Ectodermal cell (in vitro differentiated cells): ENCODE measurements around the gene GCNT1.
"Not testable (repeated sequence)": the region's sequence is repeated elsewhere in the genome, so short reads cannot be mapped to it uniquely, and the experiment has no call there.

ENCODE experiments used
- H3K27ac ChIP-seq: 2 replicates; pipeline ENCODE4 v1.7.0; 2013; ENCODE audit warnings: mild to moderate bottlenecking, low read depth, low read length; ENCODE audit not compliant: insufficient read depth, poor library complexity, severe bottlenecking
- H3K27me3 ChIP-seq: 2 replicates; pipeline ENCODE4 v1.7.0; 2013; ENCODE audit warnings: mild to moderate bottlenecking, low read length; ENCODE audit not compliant: insufficient read depth, control insufficient read depth, poor library complexity, severe bottlenecking
- H3K36me3 ChIP-seq: one replicate; pipeline ENCODE4 v1.7.0; 2013; ENCODE audit warnings: low read length; ENCODE audit not compliant: control insufficient read depth, insufficient read depth
- H3K4me1 ChIP-seq: one replicate; pipeline ENCODE4 v1.7.0; 2013; ENCODE audit warnings: low read length; ENCODE audit not compliant: control insufficient read depth, insufficient read depth
- H3K4me3 ChIP-seq: 2 replicates; pipeline ENCODE4 v1.7.0; 2013; ENCODE audit warnings: low read depth, low read length, control low read depth; ENCODE audit not compliant: insufficient read depth
- H3K9me3 ChIP-seq: 2 replicates; pipeline ENCODE4 v1.7.0; 2013; ENCODE audit warnings: mild to moderate bottlenecking, low read length, moderate library complexity; ENCODE audit not compliant: control insufficient read depth
- WGBS, 2 experiments: methylation state at CpG; one replicate each; pipeline ENCODE4 v1.1.7; 2013; ENCODE audit warnings: missing lambda C conversion rate in 2 of 2; 5-methylcytosine and 5-hydroxymethylcytosine counted together

GCNT1 gene

GRCh38 chr9:76479337-76479736 is 20.4 kb downstream of the GCNT1 start:
- H3K4me1 ChIP-seq, H3K9me3 ChIP-seq, H3K27ac ChIP-seq, H3K4me3 ChIP-seq, H3K36me3 ChIP-seq, H3K27me3 ChIP-seq: not testable (repeated sequence)
- 90 to 94% methylated on average over 1 of the region's 2 CpGs for WGBS, 2 experiments

DNA sequence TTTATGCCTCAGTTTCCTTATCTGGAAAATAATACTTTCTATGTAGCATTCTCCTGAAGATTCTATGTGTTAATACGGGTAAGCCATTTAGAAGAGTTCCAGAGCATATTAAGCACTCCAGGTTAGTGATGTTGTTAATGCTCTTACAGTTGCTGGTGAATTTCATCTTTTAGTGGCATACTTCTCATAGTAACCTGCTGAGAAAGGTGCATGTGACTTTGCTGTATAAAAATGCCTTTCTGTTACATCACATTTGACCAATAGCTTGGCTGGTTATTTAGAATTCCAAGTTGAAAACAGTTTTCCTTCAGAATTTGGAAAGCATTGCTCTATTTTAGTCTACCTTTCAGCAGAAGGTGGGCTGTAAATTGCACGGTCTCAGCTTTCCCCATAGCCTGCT is 27.2 kb downstream of the GCNT1 start:
- no peaks in the 10 kb centered on the region for H3K36me3 ChIP-seq
- no peak overlapping the region for H3K4me3 ChIP-seq
- H3K27me3 ChIP-seq: no peaks in the 10 kb centered on the region
- no peaks in the 10 kb centered on the region for H3K4me1 ChIP-seq
- H3K27ac ChIP-seq: no peak overlapping the region
- no peaks in the 10 kb centered on the region for H3K9me3 ChIP-seq
- WGBS, 2 experiments: 96 to 100% methylated on average over 2 of the region's 2 CpGs

DNA sequence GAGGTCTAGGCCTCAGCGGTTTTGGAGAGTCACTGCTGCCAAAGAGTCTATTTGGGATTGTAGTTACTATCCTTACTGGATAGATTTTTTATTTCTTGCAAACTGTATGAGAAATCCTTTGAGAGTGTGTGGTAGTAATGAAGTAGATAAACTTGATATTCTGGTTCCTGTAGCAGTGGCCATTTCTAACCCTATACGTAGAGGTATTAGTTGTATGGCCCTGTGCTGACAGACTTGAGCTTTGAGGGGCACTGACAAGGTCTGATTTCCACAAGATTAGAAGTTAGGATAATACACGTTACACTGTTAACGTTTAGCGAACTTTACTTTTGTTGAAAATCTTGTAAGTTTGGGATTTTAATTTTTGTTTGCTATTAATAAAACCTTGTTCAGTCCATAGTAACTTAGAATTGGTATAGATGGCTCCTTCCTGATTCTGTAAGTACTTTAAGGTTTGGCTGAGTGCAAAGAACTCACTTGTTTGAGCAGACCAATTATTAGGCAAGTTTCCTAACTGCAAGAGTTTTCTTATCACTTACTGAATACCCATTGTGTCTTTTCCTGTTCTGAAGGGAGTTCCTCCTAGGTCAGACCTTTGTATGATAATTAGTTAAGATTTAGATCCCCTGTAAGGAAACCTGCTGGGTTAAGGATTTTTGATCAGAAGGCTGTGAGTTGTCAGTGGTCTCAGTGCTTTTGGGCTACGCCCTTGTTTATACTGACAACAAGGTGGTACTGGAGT is 31.4 kb downstream of the GCNT1 start:
- Histone ChIP-seq H3K36me3 (no peaks in the 10 kb centered on the region), H3K9me3 (no peaks in the 10 kb centered on the region), H3K27ac (no peak overlapping the region), H3K4me1 (no peaks in the 10 kb centered on the region), H3K27me3 (no peaks in the 10 kb centered on the region), H3K4me3 (no peak overlapping the region)
- 91 to 96% methylated on average over 5 to 6 of the region's 6 CpGs for WGBS, 2 experiments

- WGBS, 2 experiments: 87 to 100% methylated on average over 1 of the region's 1 CpG
- H3K4me3 ChIP-seq, H3K36me3 ChIP-seq: not testable (repeated sequence)
These were observed 32.1 kb downstream of the GCNT1 start for GRCh38 chr9:76491056-76491455.

GRCh38 chr9:76493496-76493895 is 34.5 kb downstream of the GCNT1 start:
- 67 to 86% methylated on average over 1 of the region's 1 CpG for WGBS, 2 experiments
- H3K4me3 ChIP-seq, H3K27ac ChIP-seq, H3K9me3 ChIP-seq, H3K36me3 ChIP-seq, H3K4me1 ChIP-seq, H3K27me3 ChIP-seq: not testable (repeated sequence)

More at GRCh38 chr9:76491056-76491455, 32.1 kb downstream of the GCNT1 start:
- not testable (repeated sequence) for H3K27me3 ChIP-seq, H3K4me1 ChIP-seq, H3K27ac ChIP-seq, H3K9me3 ChIP-seq

DNA sequence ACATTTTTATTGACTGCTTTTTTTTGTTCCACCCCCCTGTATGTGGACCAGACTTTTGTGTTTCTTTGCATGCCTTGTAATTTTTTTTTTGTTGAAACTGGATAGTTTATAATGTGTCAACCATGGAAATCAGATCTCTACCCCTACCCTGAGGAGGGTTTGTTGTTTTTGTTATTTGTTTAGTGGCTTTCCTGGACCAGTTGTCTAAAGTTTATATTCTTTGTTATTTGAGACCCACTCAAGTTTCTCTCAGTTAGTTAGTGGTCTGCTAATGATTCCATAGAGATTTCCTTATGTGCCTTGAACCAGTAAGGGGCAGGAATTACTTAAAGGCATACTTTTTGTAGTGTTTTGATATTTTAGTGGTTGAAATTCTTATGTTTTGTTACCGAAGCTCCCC is 41.1 kb downstream of the GCNT1 start:
- H3K9me3 ChIP-seq: no peaks in the 10 kb centered on the region
- whole genome bisulfite sequencing, 2 experiments: 95 to 96% methylated on average over 1 of the region's 1 CpG
- H3K27ac ChIP-seq: no peak overlapping the region
- no peak overlapping the region for H3K4me3 ChIP-seq
- H3K27me3 ChIP-seq: no peaks in the 10 kb centered on the region
- no peaks in the 10 kb centered on the region for H3K4me1 ChIP-seq
- no peaks in the 10 kb centered on the region for H3K36me3 ChIP-seq

DNA sequence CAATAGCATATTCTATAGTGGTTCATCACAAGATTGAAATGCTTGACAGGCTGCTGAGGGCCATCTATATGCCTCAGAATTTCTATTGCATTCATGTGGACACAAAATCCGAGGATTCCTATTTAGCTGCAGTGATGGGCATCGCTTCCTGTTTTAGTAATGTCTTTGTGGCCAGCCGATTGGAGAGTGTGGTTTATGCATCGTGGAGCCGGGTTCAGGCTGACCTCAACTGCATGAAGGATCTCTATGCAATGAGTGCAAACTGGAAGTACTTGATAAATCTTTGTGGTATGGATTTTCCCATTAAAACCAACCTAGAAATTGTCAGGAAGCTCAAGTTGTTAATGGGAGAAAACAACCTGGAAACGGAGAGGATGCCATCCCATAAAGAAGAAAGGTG is 43.8 kb downstream of the GCNT1 start:
- WGBS, 2 experiments: 97 to 98% methylated on average over 6 of the region's 6 CpGs
- Histone ChIP-seq H3K36me3 (no peaks in the 10 kb centered on the region), H3K27me3 (no peaks in the 10 kb centered on the region), H3K4me1 (no peaks in the 10 kb centered on the region), H3K4me3 (no peak overlapping the region), H3K27ac (no peak overlapping the region), H3K9me3 (no peaks in the 10 kb centered on the region)

- no peak overlapping the region for H3K4me3 ChIP-seq
- H3K36me3 ChIP-seq: no peaks in the 10 kb centered on the region
- WGBS, 2 experiments: 84 to 98% methylated on average over 1 of the region's 1 CpG
- no peak overlapping the region for H3K27ac ChIP-seq
- no peaks in the 10 kb centered on the region for H3K4me1 ChIP-seq
- H3K9me3 ChIP-seq: no peaks in the 10 kb centered on the region
- H3K27me3 ChIP-seq: no peaks in the 10 kb centered on the region
These were observed 51.1 kb downstream of the GCNT1 start for GRCh38 chr9:76510041-76510440.

GRCh38 chr9:76510446-76510845 is 51.5 kb downstream of the GCNT1 start:
- Histone ChIP-seq H3K4me1 (no peaks in the 10 kb centered on the region), H3K27me3 (no peaks in the 10 kb centered on the region), H3K4me3 (no peak overlapping the region), H3K9me3 (no peaks in the 10 kb centered on the region), H3K27ac (no peak overlapping the region), H3K36me3 (no peaks in the 10 kb centered on the region)
- WGBS, 2 experiments: 88 to 98% methylated on average over 2 of the region's 2 CpGs

GRCh38 chr9:76512826-76513225 is 53.8 kb downstream of the GCNT1 start:
- Histone ChIP-seq H3K36me3 (no peaks in the 10 kb centered on the region), H3K4me3 (no peak overlapping the region), H3K27me3 (no peaks in the 10 kb centered on the region), H3K4me1 (no peaks in the 10 kb centered on the region), H3K27ac (no peak overlapping the region), H3K9me3 (no peaks in the 10 kb centered on the region)
- 73 to 94% methylated on average over 1 of the region's 1 CpG for WGBS, 2 experiments

DNA sequence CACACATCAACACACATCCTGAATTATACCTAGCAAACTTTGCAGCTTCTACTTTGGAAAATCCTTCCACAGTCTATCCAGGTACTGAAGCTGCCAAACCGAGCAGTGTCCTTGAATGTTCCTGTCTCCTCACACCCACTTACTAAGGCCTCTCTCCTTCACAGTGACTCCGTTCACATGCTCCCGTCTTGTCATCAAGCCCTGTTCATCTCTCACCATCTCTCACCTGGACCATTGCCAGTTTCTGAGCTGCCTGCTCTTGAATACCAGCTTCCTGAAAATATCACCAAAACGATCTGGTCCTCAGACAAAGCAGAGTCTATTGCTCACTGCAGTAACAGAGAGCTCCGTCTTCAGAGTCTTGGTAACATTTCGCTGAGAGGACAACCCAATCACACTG is 57.4 kb downstream of the GCNT1 start:
- no peak overlapping the region for H3K4me3 ChIP-seq
- no peaks in the 10 kb centered on the region for H3K4me1 ChIP-seq
- no peaks in the 10 kb centered on the region for H3K27me3 ChIP-seq
- 91 to 95% methylated on average over 6 of the region's 6 CpGs for WGBS, 2 experiments
- H3K9me3 ChIP-seq: no peaks in the 10 kb centered on the region
- H3K36me3 ChIP-seq: no peaks in the 10 kb centered on the region
- no peak overlapping the region for H3K27ac ChIP-seq
